ENCODE data around the gene ARHGAP8. TPM values are rescaled to one million over a fixed set of nuclear protein-coding genes. Genes with fewer than 3 reads are reported as not detected.

The ARHGAP8 gene
- total RNA-seq, 1 donor from 2014 or later = not detected

- intact Hi-C loops (cut with DNase I) = no loop called here
- ATAC-seq (ENCODE audit: poor library complexity) (no peak), DNase-seq (no peak)
Measured at GRCh38 chr22:44906999-44907644, 154.7 kb downstream of the ARHGAP8 start.

- ATAC-seq (ENCODE audit: poor library complexity) = no peak
- intact Hi-C loops (cut with DNase I) = no loop called here
- DNase-seq = no peak
Measured at GRCh38 chr22:44907765-44908737, 155.7 kb downstream of the ARHGAP8 start.

DNA sequence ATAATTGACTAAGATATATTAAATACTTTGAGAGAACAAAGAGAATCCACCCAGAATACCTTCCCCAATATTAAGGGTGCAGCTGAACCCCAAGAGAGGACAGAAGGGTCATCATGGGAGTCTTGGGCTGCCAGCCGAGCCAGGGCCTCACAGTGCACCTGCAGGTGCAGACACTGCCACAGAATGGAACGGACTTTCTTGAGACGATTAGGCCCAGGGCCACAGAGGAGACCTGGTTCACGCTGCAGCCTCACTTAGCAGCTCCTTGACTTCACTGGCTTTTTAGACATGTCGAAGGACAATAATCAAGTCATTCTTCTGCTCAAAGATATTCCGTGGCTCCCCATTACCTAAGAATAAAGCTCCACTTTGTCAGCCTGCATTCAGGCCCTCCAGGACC is 156.9 kb downstream of the ARHGAP8 start:
- intact Hi-C loops (cut with DNase I) = no loop called here
- DNase-seq (no peak), ATAC-seq (ENCODE audit: poor library complexity) (no peak)

Other genes with a start within 250 kb of the ARHGAP8 start
- 2.9 TPM for gene PRR5, start 50.4 kb upstream of the ARHGAP8 start, total RNA-seq